Astrocyte (in vitro differentiated cells and primary cell): ENCODE results near the gene EDA. TPM values are rescaled to one million over a fixed set of nuclear protein-coding genes. Genes with fewer than 3 reads are reported as not detected.
A peak's percentile ranks its signal among the peaks of the same experiment; 100 is the strongest.

Experiments used
- DNase-seq: peaks from one replicate; pipeline ENCODE4 v3.0.0-alpha.2; 2010; ENCODE audit warnings: low read depth
- FAIRE-seq: peaks from 2 replicates; lab custom pipeline; 2011; peaks lifted over from hg19 to GRCh38; lab: Jason Lieb, UNC
- H2AFZ ChIP-seq: 2 replicates; pipeline ENCODE4 v1.6.0; 2012; ENCODE audit warnings: low read depth, low read length, inconsistent platforms
- H3K27ac ChIP-seq: 2 replicates; pipeline ENCODE4 v1.5.1; 2011; ENCODE audit warnings: low read depth, low read length, inconsistent platforms
- H3K27me3 ChIP-seq: 2 replicates; pipeline ENCODE4 v1.6.0; 2011; ENCODE audit warnings: low read length, inconsistent platforms; ENCODE audit not compliant: insufficient read depth
- H3K36me3 ChIP-seq: 2 replicates; pipeline ENCODE4 v1.5.1; 2011; ENCODE audit warnings: low read length, inconsistent platforms; ENCODE audit not compliant: insufficient read depth
- H3K4me1 ChIP-seq: 2 replicates; pipeline ENCODE4 v1.5.1; 2011; ENCODE audit warnings: low read length, inconsistent platforms; ENCODE audit not compliant: insufficient read depth
- H3K4me2 ChIP-seq: 2 replicates; pipeline ENCODE4 v1.6.0; 2012; ENCODE audit warnings: low read length, inconsistent platforms
- H3K4me3 ChIP-seq: 2 replicates; pipeline ENCODE4 v1.5.1; 2011; ENCODE audit warnings: low read depth, mild to moderate bottlenecking, low read length, inconsistent platforms; ENCODE audit not compliant: insufficient read depth
- H3K79me2 ChIP-seq: 2 replicates; pipeline ENCODE4 v1.6.0; 2012; ENCODE audit warnings: mild to moderate bottlenecking, low read length, inconsistent platforms; ENCODE audit not compliant: insufficient read depth
- H3K9ac ChIP-seq: 2 replicates; pipeline ENCODE4 v1.6.0; 2012; ENCODE audit warnings: mild to moderate bottlenecking, low read length, inconsistent platforms
- H3K9me3 ChIP-seq: 2 replicates; pipeline ENCODE4 v1.5.1; 2012; ENCODE audit warnings: low read depth, mild to moderate bottlenecking, low read length, inconsistent platforms; ENCODE audit not compliant: insufficient read depth
- H4K20me1 ChIP-seq: 2 replicates; pipeline ENCODE4 v1.6.0; 2012; ENCODE audit warnings: low read length, inconsistent platforms; ENCODE audit not compliant: insufficient read depth
- H3K27ac Mint-ChIP-seq: one replicate; pipeline ENCODE4 v1.8.0; 2021; ENCODE audit warnings: mild to moderate bottlenecking, mixed read lengths; ENCODE audit not compliant: unreplicated experiment
- H3K27me3 Mint-ChIP-seq: one replicate; pipeline ENCODE4 v1.8.0; 2021; ENCODE audit warnings: low read depth, mixed read lengths; ENCODE audit not compliant: unreplicated experiment
- H3K36me3 Mint-ChIP-seq: one replicate; pipeline ENCODE4 v1.8.0; 2021; ENCODE audit warnings: low read depth, mixed read lengths; ENCODE audit not compliant: unreplicated experiment
- H3K4me1 Mint-ChIP-seq: one replicate; pipeline ENCODE4 v1.8.0; 2021; ENCODE audit warnings: low read depth, mixed read lengths; ENCODE audit not compliant: unreplicated experiment
- H3K4me3 Mint-ChIP-seq: one replicate; pipeline ENCODE4 v1.8.0; 2021; ENCODE audit warnings: mild to moderate bottlenecking, moderate library complexity, mixed read lengths; ENCODE audit not compliant: unreplicated experiment
- H3K9me3 Mint-ChIP-seq: one replicate; pipeline ENCODE4 v1.8.0; 2021; ENCODE audit warnings: mild to moderate bottlenecking, mixed read lengths; ENCODE audit not compliant: unreplicated experiment
- EZH2 ChIP-seq: IDR thresholded peaks from 2 replicates; pipeline ENCODE4 v1.6.1; 2012; ENCODE audit warnings: mild to moderate bottlenecking, low read length, inconsistent platforms; ENCODE audit not compliant: insufficient read depth
- total RNA-seq: library from RNA; stranded (reverse); gene quantifications from 2 replicates; pipeline ENCODE4 v1.2.1, GENCODE V29; 2021
- TF ChIP-seq, protein P1 (sequence below): IDR thresholded peaks from 2 replicates; pipeline ENCODE4 v1.5.1; 2011; ENCODE audit warnings: low read depth, mild to moderate bottlenecking, inconsistent platforms, low read length, moderate library complexity; ENCODE audit not compliant: insufficient read depth

The EDA gene
- total RNA-seq, 1 donor from 2014 or later, result 1.8 TPM

DNA sequence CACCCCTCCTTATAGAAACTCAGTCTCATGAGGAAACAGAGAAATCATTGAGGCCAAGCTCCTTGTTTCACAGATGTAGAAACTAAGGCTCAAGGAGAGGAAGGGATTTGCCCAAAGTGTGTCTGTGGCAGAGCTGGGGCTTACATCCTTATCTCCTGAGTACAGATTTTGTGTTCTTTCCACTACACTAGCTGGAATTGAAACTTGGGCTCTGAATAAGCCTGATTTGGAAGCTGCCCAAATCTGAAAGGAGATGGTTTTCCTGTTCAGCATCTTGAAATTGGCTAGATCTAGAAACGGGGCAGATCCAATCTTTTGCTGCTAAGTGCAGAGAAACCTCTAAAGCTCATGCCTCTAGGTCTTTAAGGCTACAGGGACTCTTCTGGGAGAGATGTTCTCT lies 409.6 kb downstream of the EDA start:
- Histone ChIP-seq H4K20me1 (no peaks in the 10 kb centered on the region), H3K9ac (no peak overlapping the region), H3K4me1 (peaks cover 8% of the 10 kb centered on the region), H3K9me3 (no peaks in the 10 kb centered on the region), H3K4me3 (no peak overlapping the region), H3K79me2 (no peaks in the 10 kb centered on the region), H3K4me2 (no peak overlapping the region), H3K27ac (no peak overlapping the region), H3K27me3 (no peaks in the 10 kb centered on the region), H3K36me3 (no peaks in the 10 kb centered on the region), H2AFZ (no peak overlapping the region)
- H3K36me3 Mint-ChIP-seq, result no peaks in the 10 kb centered on the region
- H3K9me3 Mint-ChIP-seq, result no peaks in the 10 kb centered on the region
- H3K27ac Mint-ChIP-seq, result no peak overlapping the region
- FAIRE-seq (no peak), DNase-seq (no peak)
- no peaks in the 10 kb centered on the region for H3K27me3 Mint-ChIP-seq
- peaks cover 35% of the 10 kb centered on the region for H3K4me1 Mint-ChIP-seq
- no peak for TF ChIP-seq EZH2
- TF ChIP-seq, protein P1, sequence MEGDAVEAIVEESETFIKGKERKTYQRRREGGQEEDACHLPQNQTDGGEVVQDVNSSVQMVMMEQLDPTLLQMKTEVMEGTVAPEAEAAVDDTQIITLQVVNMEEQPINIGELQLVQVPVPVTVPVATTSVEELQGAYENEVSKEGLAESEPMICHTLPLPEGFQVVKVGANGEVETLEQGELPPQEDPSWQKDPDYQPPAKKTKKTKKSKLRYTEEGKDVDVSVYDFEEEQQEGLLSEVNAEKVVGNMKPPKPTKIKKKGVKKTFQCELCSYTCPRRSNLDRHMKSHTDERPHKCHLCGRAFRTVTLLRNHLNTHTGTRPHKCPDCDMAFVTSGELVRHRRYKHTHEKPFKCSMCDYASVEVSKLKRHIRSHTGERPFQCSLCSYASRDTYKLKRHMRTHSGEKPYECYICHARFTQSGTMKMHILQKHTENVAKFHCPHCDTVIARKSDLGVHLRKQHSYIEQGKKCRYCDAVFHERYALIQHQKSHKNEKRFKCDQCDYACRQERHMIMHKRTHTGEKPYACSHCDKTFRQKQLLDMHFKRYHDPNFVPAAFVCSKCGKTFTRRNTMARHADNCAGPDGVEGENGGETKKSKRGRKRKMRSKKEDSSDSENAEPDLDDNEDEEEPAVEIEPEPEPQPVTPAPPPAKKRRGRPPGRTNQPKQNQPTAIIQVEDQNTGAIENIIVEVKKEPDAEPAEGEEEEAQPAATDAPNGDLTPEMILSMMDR, result no peak
- no peak overlapping the region for H3K4me3 Mint-ChIP-seq

DNA sequence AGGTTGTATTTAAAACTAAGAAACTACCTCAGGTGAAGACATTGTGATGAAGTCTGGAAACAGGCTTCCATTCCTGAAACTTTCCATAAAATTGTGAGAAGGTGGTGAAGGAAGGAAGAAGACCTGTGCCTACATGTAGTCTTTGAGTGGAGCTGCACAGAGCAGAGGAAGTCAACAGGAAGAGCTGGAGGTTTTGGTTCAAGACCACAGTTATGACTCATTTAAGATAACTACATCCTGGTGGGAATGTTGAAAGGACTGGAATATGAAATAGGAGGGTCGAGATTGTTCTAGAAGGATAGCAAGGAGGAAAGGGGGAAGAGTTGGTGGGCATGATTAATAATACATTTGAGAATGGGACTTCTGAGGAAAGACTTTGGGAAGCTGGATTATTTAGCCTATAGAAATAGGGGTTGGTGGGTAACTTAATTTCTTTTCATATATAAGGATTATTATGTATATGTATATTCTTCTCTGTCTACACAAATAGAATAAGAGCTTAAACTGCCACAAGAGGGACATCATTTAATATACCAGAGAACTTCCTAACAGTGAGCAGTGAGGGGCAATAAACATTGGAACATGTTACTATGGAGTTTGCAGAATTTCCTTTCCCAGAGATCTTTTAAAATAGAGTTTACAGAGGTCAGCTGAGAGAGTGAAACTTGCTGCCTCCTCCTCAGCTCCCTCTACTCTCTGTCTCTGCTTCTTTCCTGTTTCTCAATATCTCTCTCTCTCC lies 410.4 kb downstream of the EDA start:
- FAIRE-seq (peak; percentile 63), DNase-seq (no peak)
- no peaks in the 10 kb centered on the region for H3K9me3 Mint-ChIP-seq
- no peaks in the 10 kb centered on the region for H3K36me3 Mint-ChIP-seq
- TF ChIP-seq EZH2, result no peak
- TF ChIP-seq, protein P1, result no peak
- H3K27ac Mint-ChIP-seq, result peak overlapping the region; percentile 34
- peak overlapping the region; percentile 39 for H3K4me2 ChIP-seq
- H3K9ac ChIP-seq, result no peak overlapping the region
- no peaks in the 10 kb centered on the region for H3K27me3 Mint-ChIP-seq
- peaks cover 35% of the 10 kb centered on the region for H3K4me1 Mint-ChIP-seq
- H3K27ac ChIP-seq, result no peak overlapping the region
- no peak overlapping the region for H2AFZ ChIP-seq
- no peak overlapping the region for H3K4me3 Mint-ChIP-seq
- H3K9me3 ChIP-seq, result no peaks in the 10 kb centered on the region
- no peaks in the 10 kb centered on the region for H3K79me2 ChIP-seq
- H4K20me1 ChIP-seq, result no peaks in the 10 kb centered on the region
- no peaks in the 10 kb centered on the region for H3K36me3 ChIP-seq
- no peak overlapping the region for H3K4me3 ChIP-seq
- H3K4me1 ChIP-seq, result peaks cover 8% of the 10 kb centered on the region
- no peaks in the 10 kb centered on the region for H3K27me3 ChIP-seq

DNA sequence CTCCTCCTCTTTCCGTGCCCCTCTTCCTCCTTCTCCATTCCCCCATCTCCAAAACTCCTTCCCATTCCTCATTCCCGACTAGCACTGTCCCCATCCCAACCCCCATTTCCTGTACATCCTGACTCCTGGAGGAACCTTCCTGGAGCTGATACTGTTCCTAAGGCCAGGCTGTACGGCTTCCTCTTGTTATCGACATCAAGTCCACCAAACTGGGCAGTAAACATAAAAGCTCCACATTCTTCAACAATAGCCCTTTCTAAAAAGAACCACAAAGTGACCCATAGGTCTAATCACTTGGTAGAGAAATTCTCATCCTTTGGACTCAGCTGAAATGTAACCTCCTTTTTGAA lies 410.9 kb downstream of the EDA start:
- H3K36me3 Mint-ChIP-seq, result no peaks in the 10 kb centered on the region
- peak overlapping the region; percentile 34 for H3K27ac Mint-ChIP-seq
- H3K4me1 Mint-ChIP-seq, result peaks cover 35% of the 10 kb centered on the region
- H3K27ac ChIP-seq, result no peak overlapping the region
- no peaks in the 10 kb centered on the region for H3K9me3 Mint-ChIP-seq
- DNase-seq (no peak), FAIRE-seq (no peak)
- no peaks in the 10 kb centered on the region for H3K9me3 ChIP-seq
- H3K4me3 ChIP-seq, result no peak overlapping the region
- H3K4me3 Mint-ChIP-seq, result no peak overlapping the region
- no peaks in the 10 kb centered on the region for H3K27me3 Mint-ChIP-seq
- H2AFZ ChIP-seq, result no peak overlapping the region
- no peaks in the 10 kb centered on the region for H4K20me1 ChIP-seq
- TF ChIP-seq, protein P1, result no peak
- no peak for TF ChIP-seq EZH2
- H3K4me2 ChIP-seq, result peak overlapping the region; percentile 36
- H3K79me2 ChIP-seq, result no peaks in the 10 kb centered on the region
- H3K9ac ChIP-seq, result no peak overlapping the region
- no peaks in the 10 kb centered on the region for H3K36me3 ChIP-seq
- H3K27me3 ChIP-seq, result no peaks in the 10 kb centered on the region
- peaks cover 8% of the 10 kb centered on the region for H3K4me1 ChIP-seq
